GM19351 (cell line): ENCODE data around the gene NEK6.

Source experiments
- ATAC-seq: cut with Tn5 transposase; IDR thresholded peaks from one replicate; pipeline ENCODE4 v1.9.1; 2021; ENCODE audit warnings: mild to moderate bottlenecking, moderate library complexity; ENCODE audit not compliant: unreplicated experiment

Gene NEK6

GRCh38 chr9:124312290-124313265 is 54.8 kb downstream of the NEK6 start:
- no peak for ATAC-seq

GRCh38 chr9:124313940-124314339 is 56.2 kb downstream of the NEK6 start:
- no peak for ATAC-seq

GRCh38 chr9:124315882-124316281 is 58.1 kb downstream of the NEK6 start:
- ATAC-seq, result no peak

- ATAC-seq, result no peak
These were observed 62.6 kb downstream of the NEK6 start for GRCh38 chr9:124320062-124320973.

- ATAC-seq, result no peak
These were observed 63.7 kb downstream of the NEK6 start for GRCh38 chr9:124321416-124321815.

GRCh38 chr9:124321935-124322334 is 64.2 kb downstream of the NEK6 start:
- no peak for ATAC-seq

GRCh38 chr9:124322618-124323432 is 65.1 kb downstream of the NEK6 start:
- ATAC-seq, result no peak

- ATAC-seq, result no peak
These were observed 66.2 kb downstream of the NEK6 start for GRCh38 chr9:124323904-124324303.

- ATAC-seq, result no peak
These were observed 68.1 kb downstream of the NEK6 start for GRCh38 chr9:124325816-124326215.

- no peak for ATAC-seq
These were observed 68.6 kb downstream of the NEK6 start for GRCh38 chr9:124326378-124326777.

GRCh38 chr9:124327491-124327890 is 69.7 kb downstream of the NEK6 start:
- no peak for ATAC-seq

- no peak for ATAC-seq
These were observed 70.5 kb downstream of the NEK6 start for GRCh38 chr9:124328285-124328684.

- no peak for ATAC-seq
These were observed 71.5 kb downstream of the NEK6 start for GRCh38 chr9:124329206-124329792.

- no peak for ATAC-seq
These were observed 72.4 kb downstream of the NEK6 start for GRCh38 chr9:124330011-124330697.

- ATAC-seq, result no peak
These were observed 73.8 kb downstream of the NEK6 start for GRCh38 chr9:124331580-124331979.

GRCh38 chr9:124332361-124333202 is 74.8 kb downstream of the NEK6 start:
- ATAC-seq, result no peak

- ATAC-seq, result no peak
These were observed 75.4 kb downstream of the NEK6 start for GRCh38 chr9:124333203-124333579.

- ATAC-seq, result no peak
These were observed 77.0 kb downstream of the NEK6 start for GRCh38 chr9:124334568-124335319.
